Heart left ventricle (tissue), 16 donors: Measurements from ENCODE around the gene NIPAL4. TPM values are rescaled to one million over a fixed set of nuclear protein-coding genes. Genes with fewer than 3 reads are reported as not detected.

Experiments
- ATAC-seq, 4 donors: fragments of 200-7000 bp; cut with Tn5 transposase; one replicate each; pipeline ENCODE4 v1.9.1; 2020 to 2022; ENCODE audit warnings: moderate library complexity in 4 of 4, mild to moderate bottlenecking in 3 of 4, moderate number of reproducible peaks in 1 of 4
- DNase-seq, 5 donors: peaks; one replicate each; pipeline ENCODE4 v3.0.0-alpha.2; 2020
- H3K27ac ChIP-seq, 12 donors: fragments of 200-600 bp; sonication (generic) in 4 of 12; one replicate each; pipeline versions ENCODE4 v1.5.0 to v1.8.0; 2016 to 2022; ENCODE audit warnings: mild to moderate bottlenecking in 2 of 12
- H3K27me3 ChIP-seq, 9 donors: fragments of 200-600 bp; sonication (generic) in 2 of 9; one replicate each; pipeline versions ENCODE4 v1.5.1 to v1.8.0; 2016 to 2022; ENCODE audit warnings: mild to moderate bottlenecking in 3 of 9
- H3K36me3 ChIP-seq, 9 donors: fragments of 200-600 bp; sonication (generic) in 2 of 9; one replicate each; pipeline versions ENCODE4 v1.5.0 to v1.8.0; 2018 to 2022; ENCODE audit warnings: mild to moderate bottlenecking in 2 of 9
- H3K4me1 ChIP-seq, 12 donors: fragments of 200-600 bp; sonication (generic) in 4 of 12; one replicate each; pipeline versions ENCODE4 v1.5.0 to v1.8.0; 2016 to 2022; ENCODE audit warnings: mild to moderate bottlenecking in 3 of 12
- H3K4me3 ChIP-seq, 12 donors: fragments of 200-600 bp; sonication (generic) in 4 of 12; one replicate each; pipeline versions ENCODE4 v1.5.0 to v1.8.0; 2017 to 2022; ENCODE audit warnings: mild to moderate bottlenecking in 9 of 12, moderate library complexity in 4 of 12
- H3K9me3 ChIP-seq, 12 donors: fragments of 200-600 bp; sonication (generic) in 4 of 12; one replicate each; pipeline versions ENCODE4 v1.5.0 to v1.8.0; 2016 to 2022; ENCODE audit warnings: mild to moderate bottlenecking in 1 of 12
- POLR2A ChIP-seq, 2 donors: fragments of 450-650 bp; IDR thresholded peaks; one replicate each; pipeline ENCODE4 v1.6.1; 2017; ENCODE audit warnings: antibody characterized with exemption in 2 of 2, mild to moderate bottlenecking in 2 of 2, moderate library complexity in 2 of 2
- WGBS, 4 donors: extraction: QIAGEN DNeasy Blood & Tissue Kit in 2 of 4; methylation state at CpG; one replicate each; pipeline versions ENCODE4 v1.1.5 to v1.1.7; 2013 to 2018; 5-methylcytosine and 5-hydroxymethylcytosine counted together
- intact Hi-C, 10 donors: fragments of 100-400 bp; cut with DNase I; formaldehyde crosslinking; loops; one replicate each; pipeline versions ENCODE4 v1.11.1 to v1.14.2; 2022
- polyA plus RNA-seq, 2 donors: library from polyadenylated mRNA; stranded (reverse); fragments of 200-250 nt; gene quantifications; one replicate each; pipeline ENCODE4 v1.2.3, GENCODE V29; 2013
- total RNA-seq, 9 donors: library from RNA; depleted of rRNA in 2 of 9; stranded (reverse); fragments of >200 nt in 2 of 9; fragmentation: NEBNext Ultra II Directional in 3 of 9; extraction: Animal tissue kit (Norgen Biotek cat#: 25700) in 3 of 9; gene quantifications; one replicate each; pipeline versions ENCODE4 v1.1.0 to v1.2.4, GENCODE V29; 2016 to 2023
- TF ChIP-seq, protein P1 (sequence below), 12 donors: fragments of 200-600 bp; sonication (generic) in 4 of 12; IDR thresholded peaks; one replicate each; pipeline versions ENCODE4 v1.5.0 to v1.8.0; 2018 to 2022; ENCODE audit warnings: antibody characterized with exemption in 12 of 12, mild to moderate bottlenecking in 5 of 12
- donor health status: ischemic (EF 13 %, LVEDD 7.1; RV severe dilation, severe dysfunction).
- donor health status: healthy with polysubstance abuse.
- donor health status: DM: no; HTN: yes; CAD: no.
- donor health status: DM: no; HTN: no; CAD: no.
- donor health status: ischemic (EF 25% LVEDD 6.9; RV normal size, moderate dysfunction).
- donor health status: ischemic (EF 25% LVEDD 5.7; RV mildly dilated, moderate dysfunction).
- donor health status: healthy.
- donor health status: DM: yes; HTN: yes; CAD: no.
- donor health status: ischemic (EF 35%, LVEDD 5.7; RV mildly dilated, moderate dysfunction).
- donor health status: nonischemic (EF 11% LVEDD 7.7; RV severe dilation, severe dysfunction).
- donor health status: DM: yes; HTN: yes; CAD: no.
- donor health status: PGD.
- donor health status: ischemic (EF 29% LVEDD 5.4; RV normal size, mild dysfunction).
- donor health status: nonischemic (EF 23%, LVEDD 6.1; RV moderate dilation, normal function).

NIPAL4 gene
- total and polyA plus RNA-seq, 11 donors, result 0.07 to 0.68 (median 0.22) TPM; not detected in 7

DNA sequence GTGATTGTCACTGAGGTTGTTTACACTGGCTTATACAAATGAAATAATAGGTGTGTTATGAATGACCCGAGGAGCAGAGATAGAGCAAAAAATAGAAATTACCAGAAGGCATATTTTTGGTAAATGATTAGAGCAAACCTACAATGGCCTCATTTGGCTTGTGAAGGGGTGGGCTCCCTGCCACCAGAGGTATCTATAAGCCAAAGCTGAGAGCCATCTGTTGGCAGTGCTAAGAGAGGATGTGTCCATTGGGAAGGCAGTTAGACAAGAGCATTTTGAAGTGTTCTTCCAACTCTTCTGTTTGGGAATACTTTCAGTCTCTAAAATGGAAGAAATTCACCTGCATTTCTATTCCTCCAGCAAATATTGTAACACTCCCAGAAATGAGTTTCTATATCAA, 10.6 kb downstream of the NIPAL4 start:
- ATAC-seq, result no peak

DNA sequence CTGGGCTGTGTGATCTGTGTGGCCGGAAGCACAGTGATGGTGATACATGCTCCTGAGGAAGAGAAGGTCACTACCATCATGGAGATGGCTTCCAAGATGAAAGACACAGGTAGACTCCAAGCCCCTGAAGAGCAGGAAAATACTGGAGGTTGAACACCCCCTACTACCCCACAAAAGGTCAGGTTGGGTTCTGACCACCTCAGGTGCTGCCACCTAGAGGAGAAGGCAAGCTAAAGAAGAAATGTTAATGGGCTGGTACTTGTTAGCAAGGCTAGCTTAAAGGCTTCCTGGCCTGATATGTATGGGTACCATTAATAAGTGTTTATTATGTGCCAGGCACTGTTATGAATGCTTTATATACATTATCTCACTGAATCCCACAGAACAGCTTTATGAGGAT, 11.7 kb downstream of the NIPAL4 start:
- Histone ChIP-seq H3K36me3 (peaks cover 0 to 7% (median 0%) of the 10 kb centered on the region in 9 donors), H3K9me3 (no peaks in the 10 kb centered on the region), H3K4me1 (peaks cover 0 to 31% (median 15%) of the 10 kb centered on the region in 12 donors), H3K4me3 (no peak overlapping the region), H3K27ac (no peak overlapping the region), H3K27me3 (no peaks in the 10 kb centered on the region)
- peak in 1 of 4 donors; percentile 10 for ATAC-seq
- no peak for DNase-seq
- intact Hi-C loops, result loop anchor here in 7 of 10 donors (5.0 to 10.0 kb wide), 5 partner anchors 39 to 144 kb away; no protein-coding TSS in a partner anchor
- 98 to 100% (median 100%) methylated on average over 1 of the region's 1 CpG for WGBS, 4 donors
- TF ChIP-seq, protein P1, sequence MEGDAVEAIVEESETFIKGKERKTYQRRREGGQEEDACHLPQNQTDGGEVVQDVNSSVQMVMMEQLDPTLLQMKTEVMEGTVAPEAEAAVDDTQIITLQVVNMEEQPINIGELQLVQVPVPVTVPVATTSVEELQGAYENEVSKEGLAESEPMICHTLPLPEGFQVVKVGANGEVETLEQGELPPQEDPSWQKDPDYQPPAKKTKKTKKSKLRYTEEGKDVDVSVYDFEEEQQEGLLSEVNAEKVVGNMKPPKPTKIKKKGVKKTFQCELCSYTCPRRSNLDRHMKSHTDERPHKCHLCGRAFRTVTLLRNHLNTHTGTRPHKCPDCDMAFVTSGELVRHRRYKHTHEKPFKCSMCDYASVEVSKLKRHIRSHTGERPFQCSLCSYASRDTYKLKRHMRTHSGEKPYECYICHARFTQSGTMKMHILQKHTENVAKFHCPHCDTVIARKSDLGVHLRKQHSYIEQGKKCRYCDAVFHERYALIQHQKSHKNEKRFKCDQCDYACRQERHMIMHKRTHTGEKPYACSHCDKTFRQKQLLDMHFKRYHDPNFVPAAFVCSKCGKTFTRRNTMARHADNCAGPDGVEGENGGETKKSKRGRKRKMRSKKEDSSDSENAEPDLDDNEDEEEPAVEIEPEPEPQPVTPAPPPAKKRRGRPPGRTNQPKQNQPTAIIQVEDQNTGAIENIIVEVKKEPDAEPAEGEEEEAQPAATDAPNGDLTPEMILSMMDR (IDR thresholded peaks at IDR 0.05), result peak in 11 of 12 donors; percentile 25 to 60 (median 41)
- TF ChIP-seq POLR2A (IDR thresholded peaks at IDR 0.05), result no peak

More for the DNA sequence above, 10.6 kb downstream of the NIPAL4 start:
- Histone ChIP-seq H3K9me3 (no peaks in the 10 kb centered on the region), H3K4me1 (peaks cover 0 to 31% (median 15%) of the 10 kb centered on the region in 12 donors), H3K36me3 (peaks cover 0 to 6% (median 0%) of the 10 kb centered on the region in 9 donors), H3K27me3 (no peaks in the 10 kb centered on the region), H3K27ac (no peak overlapping the region), H3K4me3 (no peak overlapping the region)
- intact Hi-C loops, result loop anchor here in 7 of 10 donors (5.0 to 10.0 kb wide), 5 partner anchors 38 to 143 kb away; no protein-coding TSS in a partner anchor
- TF ChIP-seq, protein P1 (IDR thresholded peaks at IDR 0.05), result no peak
- no peak for TF ChIP-seq POLR2A (IDR thresholded peaks at IDR 0.05)
- 33 to 44% (median 38%) methylated on average over 1 of the region's 1 CpG for WGBS, 4 donors
- DNase-seq, result no peak

DNA sequence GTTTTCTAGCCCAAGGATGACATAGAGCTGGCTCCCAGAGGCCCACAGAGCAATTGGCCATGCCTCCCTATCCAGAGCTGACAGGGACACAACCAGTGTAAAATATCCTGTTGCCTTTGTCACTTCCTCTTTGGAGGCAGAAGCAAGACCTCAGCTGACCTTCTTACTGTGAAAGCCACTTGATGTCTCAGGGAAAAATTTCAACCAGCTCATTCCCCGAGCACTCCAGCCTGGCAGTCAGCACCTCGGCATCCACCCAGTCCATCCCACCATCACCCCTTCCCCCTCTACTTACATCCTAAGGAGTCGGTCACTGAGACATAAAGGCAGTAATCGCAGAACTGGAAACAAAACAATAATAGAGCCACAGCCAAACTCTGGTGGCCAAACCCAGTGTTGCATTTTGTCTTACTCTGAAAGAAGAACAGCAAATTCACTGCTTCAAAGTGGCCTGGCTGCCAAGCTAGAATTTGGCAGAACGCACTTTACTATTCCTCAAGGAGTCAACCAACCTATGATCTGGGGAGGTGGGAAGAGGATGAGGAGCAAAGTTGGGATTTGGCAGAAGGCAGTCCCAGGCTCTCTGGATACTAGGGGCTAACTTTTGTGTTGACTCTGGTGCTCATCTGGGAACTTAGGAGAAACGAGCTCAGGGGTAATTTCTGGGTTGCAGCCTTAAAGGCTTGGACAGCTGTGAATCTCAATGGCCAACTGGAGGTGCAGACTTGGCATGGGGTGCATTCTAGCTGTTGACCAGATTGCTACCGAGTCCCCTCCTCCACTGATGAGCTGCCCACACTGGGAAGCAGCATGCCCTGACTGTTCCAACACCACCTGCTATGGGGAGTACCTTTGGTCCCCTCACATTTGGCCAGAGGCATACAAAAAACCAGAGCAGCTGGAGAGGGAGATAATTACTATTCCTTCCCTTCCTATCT, 13.6 kb downstream of the NIPAL4 start:
- Histone ChIP-seq H3K27me3 (no peaks in the 10 kb centered on the region), H3K27ac (peak overlapping the region in 3 of 12 donors; percentile 6 to 42 (median 27)), H3K36me3 (peaks cover 0 to 15% (median under 1%) of the 10 kb centered on the region in 9 donors), H3K4me3 (no peak overlapping the region), H3K4me1 (peaks cover 0 to 31% (median 15%) of the 10 kb centered on the region in 12 donors), H3K9me3 (no peaks in the 10 kb centered on the region)
- ATAC-seq (peak in 3 of 4 donors; percentile 30 to 74 (median 50)), DNase-seq (no peak)
- WGBS, 4 donors, result 31 to 48% (median 42%) methylated on average over 6 to 7 of the region's 7 CpGs
- TF ChIP-seq, protein P1 (IDR thresholded peaks at IDR 0.05), result peak in 2 of 12 donors; percentile 4 to 8
- no peak for TF ChIP-seq POLR2A (IDR thresholded peaks at IDR 0.05)
- intact Hi-C loops, result loop anchor here in 7 of 10 donors (5.0 to 10.0 kb wide), 5 partner anchors 41 to 146 kb away; no protein-coding TSS in a partner anchor

DNA sequence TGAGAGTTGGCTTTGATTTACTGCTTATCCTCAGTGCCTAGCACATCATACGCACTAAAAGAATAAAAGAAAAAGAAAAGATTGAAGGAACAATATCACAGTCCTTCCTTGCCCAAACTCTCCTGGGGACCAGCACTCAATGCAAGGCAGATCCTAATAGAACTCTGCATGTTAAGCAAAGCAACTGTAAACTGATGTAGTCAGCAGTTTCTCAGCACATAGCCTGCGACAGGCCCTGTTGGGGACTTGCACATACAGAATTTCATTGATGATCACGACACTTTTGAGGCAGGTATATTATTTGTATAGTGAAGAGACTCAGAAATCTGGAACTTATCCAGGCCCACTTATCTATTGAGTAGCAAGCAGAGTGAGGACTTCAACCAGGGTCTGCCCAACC, 15.4 kb downstream of the NIPAL4 start:
- TF ChIP-seq POLR2A (IDR thresholded peaks at IDR 0.05), result no peak
- TF ChIP-seq, protein P1 (IDR thresholded peaks at IDR 0.05), result no peak
- peak overlapping the region in 1 of 12 donors; percentile 25 for H3K27ac ChIP-seq
- H3K36me3 ChIP-seq, result peaks cover 0 to 33% (median 17%) of the 10 kb centered on the region in 9 donors
- H3K4me1 ChIP-seq, result peaks cover 0 to 35% (median 15%) of the 10 kb centered on the region in 12 donors
- H3K9me3 ChIP-seq, result no peaks in the 10 kb centered on the region
- DNase-seq (no peak), ATAC-seq (no peak)
- no peak overlapping the region for H3K4me3 ChIP-seq
- 88 to 96% (median 95%) methylated on average over 3 of the region's 3 CpGs for WGBS, 4 donors
- H3K27me3 ChIP-seq, result no peaks in the 10 kb centered on the region
- intact Hi-C loops, result loop anchor here in 8 of 10 donors (5.0 to 10.0 kb wide), 5 partner anchors 43 to 148 kb away; no protein-coding TSS in a partner anchor
